K562 (cell line): ENCODE measurements around the gene ANKMY1.

Source experiments
- CBX5 ChIP-seq: IDR thresholded peaks from 2 replicates; pipeline ENCODE4 v1.6.1; 2014; ENCODE audit warnings: low read depth, borderline replicate concordance
- CEBPB ChIP-seq: fragments of 450-650 bp; IDR thresholded peaks from 2 replicates; pipeline ENCODE4 v1.6.1; 2016; ENCODE audit warnings: missing genetic modification characterization, missing compliant biosample characterization
- EP300 ChIP-seq: IDR thresholded peaks from 2 replicates; pipeline ENCODE4 v1.6.1; 2012; ENCODE audit warnings: low read length, improper control_type of control experiment
- MTA3 ChIP-seq: fragments of 450-650 bp; formaldehyde crosslinking; IDR thresholded peaks from 2 replicates; pipeline ENCODE4 v1.6.1; 2017; ENCODE audit warnings: mild to moderate bottlenecking, borderline replicate concordance
- NFE2L1 ChIP-seq: fragments of 450-650 bp; IDR thresholded peaks from 2 replicates; pipeline ENCODE4 v1.6.1; 2016; ENCODE audit warnings: missing genetic modification characterization, low read depth, mild to moderate bottlenecking, missing compliant biosample characterization, moderate library complexity, borderline replicate concordance
- NFXL1 ChIP-seq: fragments of 450-650 bp; formaldehyde crosslinking; IDR thresholded peaks from 2 replicates; pipeline ENCODE4 v1.4.0; 2021; ENCODE audit warnings: mild to moderate bottlenecking
- ZNF644 ChIP-seq: fragments of 200-800 bp; sonication (Bioruptor generic); IDR thresholded peaks from 2 replicates; pipeline ENCODE4 v1.6.1; 2016; ENCODE audit warnings: low read depth, missing genetic modification characterization, missing compliant biosample characterization
- TF ChIP-seq, protein P1 (sequence below), 3 experiments: IDR thresholded peaks in 2 of 3; conservative IDR thresholded peaks in 1 of 3; 2 replicates each; pipeline ENCODE4 v1.5.1; 2011 to 2012; ENCODE audit warnings: low read length in 3 of 3, mild to moderate bottlenecking in 3 of 3, control low read depth in 2 of 3, improper control_type of control experiment in 1 of 3, inconsistent platforms in 1 of 3, low read depth in 1 of 3, mixed read lengths in 1 of 3, moderate library complexity in 1 of 3; ENCODE audit not compliant: insufficient read depth in 2 of 3
- TF ChIP-seq, protein P2 (sequence below): sonication (generic); formaldehyde crosslinking; IDR thresholded peaks from 2 replicates; pipeline ENCODE4 v1.4.0; 2020; ENCODE audit warnings: mild to moderate bottlenecking, missing genetic modification reagents

- TF ChIP-seq NFE2L1 (no peak), ZNF644 (tag) (no peak), CEBPB (tag) (no peak), NFXL1 (CRISPR knock-in tag) (no peak), EP300 (no peak), CBX5 (no peak), MTA3 (no peak)
- TF ChIP-seq, protein P1, sequence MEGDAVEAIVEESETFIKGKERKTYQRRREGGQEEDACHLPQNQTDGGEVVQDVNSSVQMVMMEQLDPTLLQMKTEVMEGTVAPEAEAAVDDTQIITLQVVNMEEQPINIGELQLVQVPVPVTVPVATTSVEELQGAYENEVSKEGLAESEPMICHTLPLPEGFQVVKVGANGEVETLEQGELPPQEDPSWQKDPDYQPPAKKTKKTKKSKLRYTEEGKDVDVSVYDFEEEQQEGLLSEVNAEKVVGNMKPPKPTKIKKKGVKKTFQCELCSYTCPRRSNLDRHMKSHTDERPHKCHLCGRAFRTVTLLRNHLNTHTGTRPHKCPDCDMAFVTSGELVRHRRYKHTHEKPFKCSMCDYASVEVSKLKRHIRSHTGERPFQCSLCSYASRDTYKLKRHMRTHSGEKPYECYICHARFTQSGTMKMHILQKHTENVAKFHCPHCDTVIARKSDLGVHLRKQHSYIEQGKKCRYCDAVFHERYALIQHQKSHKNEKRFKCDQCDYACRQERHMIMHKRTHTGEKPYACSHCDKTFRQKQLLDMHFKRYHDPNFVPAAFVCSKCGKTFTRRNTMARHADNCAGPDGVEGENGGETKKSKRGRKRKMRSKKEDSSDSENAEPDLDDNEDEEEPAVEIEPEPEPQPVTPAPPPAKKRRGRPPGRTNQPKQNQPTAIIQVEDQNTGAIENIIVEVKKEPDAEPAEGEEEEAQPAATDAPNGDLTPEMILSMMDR (IDR thresholded peaks at IDR 0.05 in 2 of 3, conservative IDR thresholded peaks at IDR 0.05 in 1 of 3; ENCODE audit: insufficient read depth in 2 of 3, low read depth in 1 of 3, low read length in 3 of 3) = no peak
- TF ChIP-seq, protein P2, sequence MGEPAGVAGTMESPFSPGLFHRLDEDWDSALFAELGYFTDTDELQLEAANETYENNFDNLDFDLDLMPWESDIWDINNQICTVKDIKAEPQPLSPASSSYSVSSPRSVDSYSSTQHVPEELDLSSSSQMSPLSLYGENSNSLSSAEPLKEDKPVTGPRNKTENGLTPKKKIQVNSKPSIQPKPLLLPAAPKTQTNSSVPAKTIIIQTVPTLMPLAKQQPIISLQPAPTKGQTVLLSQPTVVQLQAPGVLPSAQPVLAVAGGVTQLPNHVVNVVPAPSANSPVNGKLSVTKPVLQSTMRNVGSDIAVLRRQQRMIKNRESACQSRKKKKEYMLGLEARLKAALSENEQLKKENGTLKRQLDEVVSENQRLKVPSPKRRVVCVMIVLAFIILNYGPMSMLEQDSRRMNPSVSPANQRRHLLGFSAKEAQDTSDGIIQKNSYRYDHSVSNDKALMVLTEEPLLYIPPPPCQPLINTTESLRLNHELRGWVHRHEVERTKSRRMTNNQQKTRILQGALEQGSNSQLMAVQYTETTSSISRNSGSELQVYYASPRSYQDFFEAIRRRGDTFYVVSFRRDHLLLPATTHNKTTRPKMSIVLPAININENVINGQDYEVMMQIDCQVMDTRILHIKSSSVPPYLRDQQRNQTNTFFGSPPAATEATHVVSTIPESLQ (CRISPR knock-in tag) = no peak
Observed at GRCh38 chr2:240453461-240454105, 104.2 kb downstream of the ANKMY1 start.
